A673 (cell line): Measurements from ENCODE around the gene GUK1. TPM values are rescaled to one million over a fixed set of nuclear protein-coding genes. Genes with fewer than 3 reads are reported as not detected.

Experiments used
- BruUV-seq: library from RNA; stranded (reverse); fragments of 400-500 nt; replicated peaks from 2 replicates; lab custom pipeline; 2021; lab: Mats Ljungman, UMichigan
- CTCF ChIA-PET: fragments of 300-600 bp; sonication (Branson Sonifier 250); formaldehyde crosslinking; loops from one replicate; lab custom pipeline; 2022; ENCODE audit warnings: antibody characterized with exemption; lab: Charles Lee
- POLR2A ChIA-PET: fragments of 300-600 bp; sonication (Branson Sonifier 250); formaldehyde crosslinking; loops from one replicate; lab custom pipeline; 2022; ENCODE audit warnings: antibody characterized with exemption; ENCODE audit not compliant: low non-redundant PET; lab: Charles Lee
- DNase-seq: peaks from one replicate; pipeline ENCODE4 v3.0.0-alpha.2; 2015; ENCODE audit warnings: low spot score
- H3K27ac ChIP-seq: fragments of 200-600 bp; sonication (generic); 2 replicates; pipeline ENCODE4 v1.5.1; 2016; ENCODE audit warnings: mixed run types, low read depth, mild to moderate bottlenecking, mixed read lengths, antibody characterized with exemption, low read length; ENCODE audit not compliant: poor library complexity, severe bottlenecking
- H3K27me3 ChIP-seq: fragments of 200-600 bp; sonication (generic); replicated peaks from 2 replicates; pipeline ENCODE4 v1.6.1; 2017; ENCODE audit warnings: mixed run types, low read depth, mild to moderate bottlenecking, mixed read lengths, antibody characterized with exemption, low read length; ENCODE audit not compliant: insufficient read depth, poor library complexity
- H3K36me3 ChIP-seq: fragments of 200-600 bp; sonication (generic); 2 replicates; pipeline ENCODE4 v1.6.1; 2016; ENCODE audit warnings: mixed run types, mild to moderate bottlenecking, mixed read lengths, antibody characterized with exemption, low read length; ENCODE audit not compliant: insufficient read depth, poor library complexity, severe bottlenecking
- H3K4me1 ChIP-seq: fragments of 200-600 bp; sonication (generic); 2 replicates; pipeline ENCODE4 v1.6.1; 2017; ENCODE audit warnings: mixed run types, mild to moderate bottlenecking, mixed read lengths, antibody characterized with exemption, low read length; ENCODE audit not compliant: insufficient read depth, poor library complexity, severe bottlenecking
- H3K4me3 ChIP-seq: fragments of 200-600 bp; sonication (generic); 2 replicates; pipeline ENCODE4 v1.5.1; 2016; ENCODE audit warnings: low read depth, mixed run types, mild to moderate bottlenecking, mixed read lengths, low read length; ENCODE audit not compliant: poor library complexity, severe bottlenecking
- H3K9me3 ChIP-seq: fragments of 200-600 bp; sonication (generic); 2 replicates; pipeline ENCODE4 v1.6.1; 2016; ENCODE audit warnings: mixed run types, low read depth, mild to moderate bottlenecking, mixed read lengths, antibody characterized with exemption, low read length; ENCODE audit not compliant: poor library complexity, severe bottlenecking
- EZH2 ChIP-seq: fragments of 200-600 bp; sonication (generic); IDR thresholded peaks from 2 replicates; pipeline ENCODE4 v1.6.1; 2017; ENCODE audit warnings: borderline replicate concordance, low read depth, mild to moderate bottlenecking, mixed read lengths, antibody characterized with exemption, low read length; ENCODE audit not compliant: poor library complexity, severe bottlenecking
- intact Hi-C: fragments of 100-400 bp; cut with micrococcal nuclease; formaldehyde crosslinking; loops from one replicate; pipeline ENCODE4 v1.10.0; 2022; ENCODE audit not compliant: unreplicated experiment
- total RNA-seq: library from RNA; stranded (reverse); gene quantifications from 2 replicates; pipeline ENCODE4 v1.2.3, GENCODE V29; 2021
- TF ChIP-seq, protein P1 (sequence below): fragments of 300-800, 200-600 bp; sonication (generic); conservative IDR thresholded peaks from 2 replicates; pipeline ENCODE4 v1.5.1; 2017; ENCODE audit warnings: low read depth, mild to moderate bottlenecking, antibody characterized with exemption, low read length, moderate library complexity, mixed read lengths

The GUK1 gene
- total RNA-seq, 1 experiment from 2014 or later = 130 TPM

DNA sequence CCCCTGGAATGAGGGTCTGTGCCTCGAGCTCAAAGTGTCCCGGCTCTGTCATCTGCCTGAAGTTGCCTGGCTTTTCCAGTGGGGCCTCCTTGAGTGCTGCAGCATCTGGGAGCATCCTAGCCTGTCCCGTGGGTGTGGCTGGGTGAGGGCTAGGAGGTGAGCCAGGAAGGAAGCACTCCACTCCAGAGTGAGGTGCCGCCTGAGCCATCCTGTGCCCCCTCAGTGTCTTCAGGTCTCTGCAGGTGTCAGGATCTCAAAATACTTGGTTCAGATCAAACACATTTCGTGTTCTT is 37.0 kb downstream of the GUK1 start:
- no peak for TF ChIP-seq EZH2
- TF ChIP-seq, protein P1, sequence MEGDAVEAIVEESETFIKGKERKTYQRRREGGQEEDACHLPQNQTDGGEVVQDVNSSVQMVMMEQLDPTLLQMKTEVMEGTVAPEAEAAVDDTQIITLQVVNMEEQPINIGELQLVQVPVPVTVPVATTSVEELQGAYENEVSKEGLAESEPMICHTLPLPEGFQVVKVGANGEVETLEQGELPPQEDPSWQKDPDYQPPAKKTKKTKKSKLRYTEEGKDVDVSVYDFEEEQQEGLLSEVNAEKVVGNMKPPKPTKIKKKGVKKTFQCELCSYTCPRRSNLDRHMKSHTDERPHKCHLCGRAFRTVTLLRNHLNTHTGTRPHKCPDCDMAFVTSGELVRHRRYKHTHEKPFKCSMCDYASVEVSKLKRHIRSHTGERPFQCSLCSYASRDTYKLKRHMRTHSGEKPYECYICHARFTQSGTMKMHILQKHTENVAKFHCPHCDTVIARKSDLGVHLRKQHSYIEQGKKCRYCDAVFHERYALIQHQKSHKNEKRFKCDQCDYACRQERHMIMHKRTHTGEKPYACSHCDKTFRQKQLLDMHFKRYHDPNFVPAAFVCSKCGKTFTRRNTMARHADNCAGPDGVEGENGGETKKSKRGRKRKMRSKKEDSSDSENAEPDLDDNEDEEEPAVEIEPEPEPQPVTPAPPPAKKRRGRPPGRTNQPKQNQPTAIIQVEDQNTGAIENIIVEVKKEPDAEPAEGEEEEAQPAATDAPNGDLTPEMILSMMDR = no peak
- CTCF ChIA-PET = interaction anchor here (1.4 kb wide), 1 partner anchor 12 kb away, joined by 13 read pairs; the partner anchor contains the start of gene IBA57

DNA sequence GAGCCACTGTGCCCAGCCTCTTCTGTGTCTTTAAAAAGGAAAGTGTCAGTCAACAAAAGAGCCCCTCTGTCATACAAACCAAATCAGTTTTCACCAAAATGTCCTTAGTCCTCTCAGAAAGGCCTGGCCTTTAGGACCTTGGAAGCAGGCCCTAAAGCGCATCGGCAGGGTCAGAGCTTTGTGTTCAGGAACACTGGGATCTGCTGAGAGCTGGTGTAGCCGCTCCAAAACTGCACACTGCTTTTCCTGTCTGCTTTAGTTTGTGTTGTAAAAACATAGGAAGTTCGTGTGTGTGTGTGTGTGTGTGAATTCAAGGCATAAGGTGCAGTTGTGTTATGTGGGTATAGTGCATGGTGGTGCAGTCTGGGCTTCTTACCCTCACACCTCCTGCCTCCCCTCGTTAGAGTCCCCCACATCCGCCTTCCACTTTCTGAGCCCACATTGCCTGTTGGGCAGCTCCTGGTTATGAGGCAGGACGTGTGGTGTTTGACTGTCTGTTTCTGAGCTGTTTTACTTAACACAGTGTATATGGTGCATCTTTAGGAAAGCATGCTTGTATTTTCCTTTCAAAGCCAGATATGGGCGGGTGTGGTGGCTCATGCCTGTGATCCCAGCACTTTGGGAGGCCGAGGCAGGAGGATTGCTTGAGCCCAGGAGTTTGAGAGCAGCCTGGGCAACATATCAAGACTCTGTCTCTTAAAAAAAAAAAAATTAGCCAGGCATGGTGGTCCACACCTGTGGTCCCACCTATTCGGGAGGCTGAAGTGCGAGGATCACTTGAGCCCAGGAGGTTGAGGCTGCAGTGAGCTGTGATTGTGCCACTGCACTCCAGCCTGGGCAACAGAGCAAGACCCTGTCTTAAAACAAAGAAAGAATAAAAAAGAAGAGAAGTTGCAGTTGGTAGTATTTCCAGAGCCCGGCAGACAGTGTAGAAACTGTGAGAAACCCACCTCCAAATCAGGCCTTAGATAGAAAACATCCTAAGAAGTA is 37.9 kb downstream of the GUK1 start:
- H3K27me3 ChIP-seq = no peaks in the 10 kb centered on the region
- H3K4me1 ChIP-seq = no peaks in the 10 kb centered on the region
- intact Hi-C loops = no loop called here
- no peaks in the 10 kb centered on the region for H3K9me3 ChIP-seq
- no peak overlapping the region for H3K4me3 ChIP-seq
- H3K27ac ChIP-seq = no peak overlapping the region
- POLR2A ChIA-PET = no interaction called here
- no peak for DNase-seq
- H3K36me3 ChIP-seq = no peaks in the 10 kb centered on the region
- no TSS peak for BruUV-seq
- CTCF ChIA-PET = no interaction called here
- TF ChIP-seq, protein P1 = no peak
- no peak for TF ChIP-seq EZH2

More for the DNA sequence above, 37.0 kb downstream of the GUK1 start:
- BruUV-seq = no TSS peak
- no peaks in the 10 kb centered on the region for H3K27me3 ChIP-seq
- no peaks in the 10 kb centered on the region for H3K9me3 ChIP-seq
- no peak overlapping the region for H3K4me3 ChIP-seq
- no peaks in the 10 kb centered on the region for H3K4me1 ChIP-seq
- no peaks in the 10 kb centered on the region for H3K36me3 ChIP-seq
- no peak overlapping the region for H3K27ac ChIP-seq
- POLR2A ChIA-PET = no interaction called here
- intact Hi-C loops = no loop called here
- no peak for DNase-seq

DNA sequence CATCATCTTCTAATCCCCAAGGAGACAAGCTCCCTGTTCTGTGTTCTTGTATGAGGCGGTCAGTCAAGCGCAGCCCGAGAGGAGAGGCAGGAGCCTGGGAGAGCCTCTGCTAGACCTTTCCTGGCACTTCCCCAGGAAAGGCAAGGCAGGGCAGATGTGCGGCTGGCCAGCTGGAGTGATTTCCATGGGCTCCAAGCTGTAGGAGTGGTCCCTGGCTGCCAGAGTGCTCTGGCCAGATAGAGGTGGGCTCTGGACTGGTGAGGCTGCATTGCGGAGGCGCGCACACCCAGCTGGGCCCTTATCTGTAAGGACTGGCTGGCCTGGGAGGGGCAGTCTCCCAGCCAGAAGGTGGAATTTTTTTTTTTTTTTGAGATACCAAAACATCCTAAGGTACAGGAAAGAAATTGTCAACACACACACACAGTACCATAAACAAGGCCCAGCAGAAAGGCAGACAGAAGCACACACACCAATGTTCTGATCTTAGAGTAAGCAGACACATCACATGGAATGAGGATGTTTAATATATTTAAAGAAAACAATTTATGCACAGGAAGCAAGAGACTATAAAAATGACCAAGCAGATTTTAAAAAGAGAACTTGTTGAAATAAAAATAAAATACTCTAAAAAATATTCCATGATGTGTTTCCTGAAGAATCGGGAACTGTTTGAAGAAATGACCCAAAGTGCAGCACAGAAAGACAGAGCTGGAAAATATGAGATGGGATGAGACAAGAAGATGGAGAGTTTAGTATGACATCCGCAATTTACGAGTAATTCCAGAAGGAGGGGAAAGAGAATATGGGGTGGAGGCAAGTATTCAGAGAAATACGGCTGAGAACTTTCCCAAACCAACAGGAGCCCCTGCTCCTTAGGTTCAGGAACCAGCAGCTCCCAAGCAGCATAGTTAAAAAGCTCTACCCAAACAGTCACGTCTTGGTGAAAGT is 38.9 kb downstream of the GUK1 start:
- no peak for DNase-seq
- Histone ChIP-seq H3K4me1 (no peaks in the 10 kb centered on the region), H3K27ac (no peak overlapping the region), H3K27me3 (no peaks in the 10 kb centered on the region), H3K9me3 (no peaks in the 10 kb centered on the region), H3K4me3 (no peak overlapping the region), H3K36me3 (no peaks in the 10 kb centered on the region)
- TF ChIP-seq, protein P1 = no peak
- no peak for TF ChIP-seq EZH2
- CTCF ChIA-PET = interaction anchor here (0.6 kb wide), 1 partner anchor 1232 kb away, joined by 3 read pairs; no protein-coding TSS in a partner anchor
- intact Hi-C loops = no loop called here
- POLR2A ChIA-PET = no interaction called here
- TSS peak; percentile 25 for BruUV-seq
